OCI-M2 (cell line): Measurements from ENCODE around the gene RERE.

ENCODE experiments used
- DNase-seq: peaks from one replicate; lab custom pipeline; 2025; ENCODE audit not compliant: unreplicated experiment; lab: John Stamatoyannopoulos, UW

The RERE gene

GRCh38 chr1:8373581-8374241 is 443.7 kb downstream of the RERE start:
- no peak for DNase-seq

DNA sequence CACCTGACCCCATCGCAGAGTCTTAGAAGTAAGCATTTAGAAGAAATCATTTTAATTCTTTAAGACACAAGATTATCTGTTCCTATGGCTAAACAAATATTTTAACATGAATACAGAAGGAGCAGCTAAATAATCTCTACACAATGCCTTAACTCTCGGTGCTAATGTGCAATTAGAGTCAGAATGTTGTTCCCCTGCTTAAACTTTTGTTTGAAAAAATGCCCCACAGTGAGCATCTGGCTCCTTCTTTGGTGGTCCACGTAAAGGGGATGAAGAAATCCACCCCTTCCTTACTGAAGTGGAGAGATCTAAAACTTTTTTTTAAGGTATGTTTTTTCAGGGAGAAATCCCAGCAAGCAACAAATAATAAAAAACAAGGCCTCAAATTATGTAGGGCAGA is 444.3 kb downstream of the RERE start:
- DNase-seq: no peak

DNA sequence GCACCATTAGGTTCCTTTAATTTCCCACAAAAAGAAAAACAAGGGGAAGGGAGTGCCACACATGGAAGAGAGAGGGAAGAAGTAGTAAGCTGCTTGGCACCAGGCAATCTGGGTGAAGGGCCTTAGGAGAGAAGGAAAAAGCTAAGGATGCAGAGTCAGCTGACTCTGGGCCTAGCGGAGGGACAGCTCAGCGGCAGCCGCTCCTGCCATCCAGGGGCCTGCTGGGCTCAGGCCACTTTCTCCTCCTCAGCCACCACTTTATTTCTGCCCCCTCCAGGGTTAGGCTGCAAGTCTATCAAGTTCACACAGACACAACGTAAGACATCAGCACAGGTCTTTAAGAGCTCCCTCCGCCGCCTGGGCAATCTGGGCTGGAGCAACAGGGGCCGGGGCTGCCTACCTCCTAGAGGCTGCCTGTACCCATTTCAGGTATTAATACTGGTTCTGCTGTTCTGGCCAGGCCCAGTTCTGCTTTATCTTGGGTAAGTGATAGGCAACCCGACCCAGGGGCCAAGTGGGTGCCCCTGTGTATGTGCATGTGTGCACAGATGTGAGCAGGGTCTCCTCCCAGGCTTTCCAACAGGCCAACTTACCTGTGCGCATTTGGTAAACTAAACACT is 446.0 kb downstream of the RERE start:
- no peak for DNase-seq

DNA sequence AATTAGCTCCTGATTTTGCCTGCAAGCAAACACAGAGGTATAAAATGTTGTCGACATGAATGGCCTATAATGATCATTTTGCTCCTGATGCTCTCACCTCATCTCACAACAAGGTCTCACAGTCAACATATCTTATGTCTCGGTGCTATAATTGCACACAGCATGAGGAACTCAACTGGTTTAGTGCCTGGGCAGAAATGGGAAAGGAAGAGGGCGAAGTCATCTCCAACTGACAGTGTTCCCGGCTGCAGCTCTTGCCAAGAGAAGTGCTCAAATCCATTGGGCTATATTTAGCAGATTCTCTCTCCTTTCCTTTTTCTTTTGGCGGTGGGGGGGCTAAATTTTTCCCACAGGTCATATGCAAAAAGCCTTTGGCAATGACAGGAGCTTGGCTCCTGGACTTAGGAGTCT is 446.5 kb downstream of the RERE start:
- DNase-seq: no peak

- no peak for DNase-seq
Measured at GRCh38 chr1:8370046-8370881, 447.2 kb downstream of the RERE start.

- no peak for DNase-seq
Measured at GRCh38 chr1:8368956-8369639, 448.3 kb downstream of the RERE start.

DNA sequence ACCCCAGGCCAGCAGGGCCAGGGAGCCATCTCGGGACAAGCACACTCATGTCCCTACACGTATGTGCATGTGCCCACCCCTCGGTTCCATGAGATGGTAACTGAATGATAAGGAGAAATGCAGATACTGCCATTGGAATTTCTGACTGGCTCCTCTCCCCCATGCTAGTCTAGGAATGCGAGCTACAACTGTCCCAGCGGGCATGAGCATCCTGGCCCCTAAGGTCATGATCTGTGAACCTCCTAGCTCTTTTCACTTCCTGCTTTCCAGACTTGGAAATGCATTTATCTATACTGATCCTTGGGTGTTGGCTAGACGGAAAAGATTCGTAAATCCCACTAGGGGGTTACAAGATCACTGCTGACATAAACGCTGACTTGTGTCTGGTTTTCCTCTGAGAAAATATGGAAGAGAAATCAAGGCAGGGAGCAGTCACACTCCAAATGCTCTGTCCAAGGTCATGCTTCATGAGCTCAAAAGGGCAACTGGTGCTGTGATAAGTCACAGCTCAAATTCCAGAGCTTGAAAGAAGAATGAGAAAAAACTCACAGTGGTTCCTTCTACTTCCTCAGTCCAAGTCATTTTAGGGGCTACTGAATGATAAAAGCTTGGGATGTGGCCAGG is 449.8 kb downstream of the RERE start:
- no peak for DNase-seq

- no peak for DNase-seq
Measured at GRCh38 chr1:8365661-8366362, 451.6 kb downstream of the RERE start.

GRCh38 chr1:8364528-8365442 is 452.7 kb downstream of the RERE start:
- DNase-seq: no peak

- DNase-seq: no peak
Measured at GRCh38 chr1:8363767-8364301, 453.6 kb downstream of the RERE start.

GRCh38 chr1:8363186-8363766 is 454.2 kb downstream of the RERE start:
- no peak for DNase-seq

GRCh38 chr1:8362701-8363101 is 454.7 kb downstream of the RERE start:
- DNase-seq: no peak

- no peak for DNase-seq
Measured at GRCh38 chr1:8361198-8361849, 456.1 kb downstream of the RERE start.

DNA sequence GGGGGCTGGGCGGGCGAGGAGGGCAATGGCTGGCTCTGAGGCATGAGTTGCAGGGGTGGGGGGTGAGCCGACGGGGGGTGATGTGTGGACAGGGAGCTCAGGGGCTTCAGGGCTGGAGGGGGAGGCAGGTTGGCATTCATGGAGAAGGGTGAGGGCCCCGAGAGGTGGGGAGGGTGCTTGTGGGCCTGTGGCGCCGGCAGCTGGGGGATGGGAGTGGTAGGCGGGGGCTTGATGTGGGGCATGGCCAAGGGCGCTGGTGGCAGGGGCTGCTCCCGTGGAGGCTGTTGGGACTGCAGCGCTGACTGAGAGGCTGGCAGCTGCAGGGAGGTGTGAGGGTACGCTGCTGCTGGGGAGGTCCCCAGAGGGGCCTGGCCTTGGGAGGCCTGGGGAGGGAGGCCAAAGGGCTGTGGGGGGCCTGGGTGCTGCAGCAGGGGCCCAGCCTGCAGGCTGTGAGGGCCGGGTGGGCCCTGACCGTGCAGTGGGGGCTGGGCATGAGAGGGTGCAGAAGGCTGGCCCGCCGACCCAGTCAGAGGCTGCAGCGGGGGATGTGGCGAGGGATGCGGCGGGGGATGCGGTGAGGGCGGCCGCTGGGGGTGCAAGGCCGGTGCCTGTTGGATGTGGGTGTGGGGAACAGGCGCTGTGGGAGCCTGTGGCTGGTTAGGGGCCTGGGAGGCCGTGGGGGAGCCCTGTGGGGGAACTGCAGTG is 456.8 kb downstream of the RERE start:
- no peak for DNase-seq

DNA sequence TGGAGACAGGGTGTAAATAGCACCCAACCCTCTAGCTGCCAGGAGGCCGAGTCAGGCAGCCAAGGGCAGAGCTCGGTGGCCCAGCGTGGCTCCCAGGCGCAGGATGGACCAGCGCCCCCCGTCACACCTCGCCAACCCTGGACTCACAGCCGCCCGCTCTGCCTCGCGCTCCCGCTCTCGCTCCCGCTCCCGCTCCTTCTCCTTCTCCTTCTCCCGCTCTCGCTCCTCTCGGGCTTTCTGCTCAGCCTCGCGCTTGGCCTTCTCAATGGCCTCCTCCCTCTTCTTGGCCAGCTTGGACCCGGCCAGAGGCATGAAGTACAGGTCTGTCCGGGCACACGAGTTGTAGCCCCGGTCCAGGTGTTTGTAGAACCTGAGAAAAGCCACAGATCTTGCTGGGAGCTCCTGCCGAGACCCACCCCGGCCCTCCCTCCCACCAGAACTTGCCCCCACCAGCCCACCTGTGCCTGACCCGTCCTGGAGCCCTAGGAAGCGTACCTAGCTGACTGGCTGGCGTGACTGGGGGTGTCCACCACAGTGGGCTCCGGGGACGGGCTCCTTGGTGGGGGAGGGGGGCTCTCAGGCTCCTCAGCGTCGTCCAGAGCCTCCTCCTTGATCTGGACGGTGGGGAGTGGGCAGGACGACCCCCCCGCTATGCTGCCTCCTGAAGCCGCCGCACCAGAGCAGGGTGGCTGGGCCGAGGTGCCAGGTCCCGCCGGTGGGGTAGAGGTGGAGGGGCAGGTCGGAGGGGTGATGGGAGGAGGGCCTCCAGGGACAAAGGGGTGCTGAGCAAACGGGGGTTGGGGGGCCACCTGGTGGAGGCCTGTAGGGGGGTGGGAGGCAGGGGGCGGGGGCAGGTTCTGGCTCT is 457.6 kb downstream of the RERE start:
- no peak for DNase-seq

GRCh38 chr1:8358897-8359616 is 458.4 kb downstream of the RERE start:
- no peak for DNase-seq
